Activated T-cell treated with anti-CD3 and anti-CD28 coated beads, Interleukin-2, amount 50 U/mL, for 1 hour (primary cell): ENCODE measurements around the gene RCE1.
A peak's percentile ranks its signal among the peaks of the same experiment; 100 is the strongest.

Source experiments
- DNase-seq: peaks from one replicate; pipeline ENCODE4 v3.0.0-alpha.2; 2020

RCE1 gene

GRCh38 chr11:66870616-66871520, 27.6 kb downstream of the RCE1 start:
- no peak for DNase-seq

DNA sequence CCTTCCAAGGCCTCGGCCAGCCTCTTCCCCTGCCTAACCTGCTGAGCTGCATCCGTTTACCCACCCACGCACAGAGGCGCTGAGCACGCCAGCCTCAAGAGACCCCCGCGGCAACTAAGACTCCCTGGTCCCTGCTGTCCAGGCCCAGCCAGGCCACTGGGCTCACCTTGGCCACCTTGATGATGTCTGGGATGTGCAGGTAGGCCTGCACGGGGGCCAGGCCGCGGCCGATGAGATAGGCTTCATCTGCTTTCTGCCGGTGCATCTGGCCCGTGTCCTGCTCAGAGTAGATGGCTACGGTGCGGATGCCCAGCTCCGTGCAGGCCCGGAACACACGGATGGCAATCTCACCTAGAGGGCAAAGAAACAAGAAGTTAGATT, 28.3 kb downstream of the RCE1 start:
- no peak for DNase-seq

GRCh38 chr11:66874232-66874631, 31.0 kb downstream of the RCE1 start:
- no peak for DNase-seq

- no peak for DNase-seq
Observed at GRCh38 chr11:66875378-66875777, 32.1 kb downstream of the RCE1 start.

DNA sequence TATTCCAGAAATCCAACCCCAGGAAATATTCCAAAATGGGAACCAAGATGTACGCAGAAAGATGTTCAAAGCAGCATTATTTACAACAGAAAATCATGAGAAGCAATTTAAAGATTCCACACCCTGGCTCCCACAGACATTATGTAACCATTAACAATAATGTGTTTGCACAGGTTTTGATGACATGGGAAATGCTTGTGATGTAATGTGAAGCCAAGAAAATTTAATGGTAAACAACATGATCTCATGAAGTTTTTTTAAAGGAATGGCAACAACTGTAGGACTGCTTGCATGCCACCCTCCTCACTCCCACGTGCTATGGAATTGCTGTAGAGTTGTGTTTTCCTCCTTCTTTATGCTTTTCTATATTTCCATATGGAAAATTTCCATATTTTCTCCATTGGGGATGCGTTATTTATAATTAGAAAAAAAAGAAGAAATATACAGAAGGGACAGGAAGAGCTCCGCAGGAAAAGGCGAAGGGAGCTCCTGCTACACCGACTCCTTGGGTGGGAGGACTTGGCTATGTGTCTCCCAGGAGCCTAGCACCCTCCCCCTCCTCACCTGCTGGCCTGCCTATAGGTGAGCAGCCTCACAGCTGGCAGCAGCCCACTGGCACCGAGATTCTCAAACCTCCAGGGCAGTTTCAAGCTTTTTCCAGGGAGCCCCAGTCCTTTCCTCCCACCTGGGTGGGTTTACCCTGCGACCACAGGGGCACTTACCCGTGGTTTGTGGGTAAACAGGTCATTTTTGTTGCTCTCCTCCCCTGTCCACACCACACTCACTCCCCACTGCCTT, 34.5 kb downstream of the RCE1 start:
- DNase-seq = no peak

GRCh38 chr11:66878474-66878873, 35.2 kb downstream of the RCE1 start:
- no peak for DNase-seq

DNA sequence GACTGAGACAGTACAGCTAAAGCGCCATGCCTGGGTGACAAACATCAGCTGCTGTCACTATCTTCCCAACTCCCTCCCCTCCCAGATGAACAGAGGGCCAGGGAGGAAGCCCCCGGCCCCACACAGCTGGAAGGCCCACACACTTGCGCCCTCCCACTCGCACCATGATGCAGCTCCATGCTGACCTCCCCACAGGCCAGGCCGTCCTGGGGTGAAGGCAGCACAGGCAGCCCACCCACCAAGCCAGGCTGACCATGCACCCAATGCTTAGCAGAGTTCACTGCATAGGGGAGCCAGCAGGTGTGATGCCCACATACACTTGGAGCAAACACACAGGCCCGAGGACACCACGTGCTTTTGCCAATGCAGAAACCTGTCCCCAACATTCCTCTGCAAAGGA, 35.8 kb downstream of the RCE1 start:
- DNase-seq = no peak

- no peak for DNase-seq
Observed at GRCh38 chr11:66879583-66879982, 36.3 kb downstream of the RCE1 start.

DNA sequence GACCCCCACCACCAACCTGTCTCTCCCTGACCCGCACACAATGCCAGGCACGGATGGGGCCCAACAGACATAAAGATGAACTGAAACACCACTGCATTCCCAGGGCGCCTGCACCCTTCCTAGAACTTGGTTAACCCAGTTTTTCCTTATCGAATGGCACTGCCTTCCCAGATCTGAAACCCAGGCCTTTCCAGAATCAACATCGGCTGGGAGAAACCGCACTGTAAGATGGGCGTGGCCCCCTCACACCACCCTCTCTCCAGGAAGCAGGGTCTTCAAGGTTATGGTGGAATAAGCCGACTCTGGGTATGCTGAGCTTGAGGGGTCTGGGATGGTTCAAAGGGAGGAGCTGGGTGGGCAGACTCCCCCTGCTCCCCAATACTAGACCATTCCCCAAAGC, 36.8 kb downstream of the RCE1 start:
- DNase-seq = no peak

- no peak for DNase-seq
Observed at GRCh38 chr11:66880496-66881450, 37.5 kb downstream of the RCE1 start.

DNA sequence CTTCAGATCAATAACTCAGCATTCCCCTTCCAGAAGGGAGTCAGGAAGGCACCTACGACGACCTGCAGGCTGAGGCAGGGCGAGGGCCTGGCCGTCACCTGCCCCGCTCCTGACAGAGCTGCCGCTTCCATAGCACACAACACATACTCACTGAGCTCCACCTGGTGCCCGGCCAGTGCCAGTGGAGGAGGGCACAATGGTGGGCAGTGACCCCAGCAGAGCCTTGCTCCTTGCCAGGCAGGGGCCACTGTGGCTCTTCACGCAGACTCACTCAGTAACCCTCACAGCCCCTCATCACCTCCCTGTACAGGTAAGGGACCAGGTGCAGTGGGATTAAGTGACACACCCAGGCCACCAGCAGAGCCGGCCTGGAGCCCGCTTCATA, 38.2 kb downstream of the RCE1 start:
- DNase-seq = no peak

DNA sequence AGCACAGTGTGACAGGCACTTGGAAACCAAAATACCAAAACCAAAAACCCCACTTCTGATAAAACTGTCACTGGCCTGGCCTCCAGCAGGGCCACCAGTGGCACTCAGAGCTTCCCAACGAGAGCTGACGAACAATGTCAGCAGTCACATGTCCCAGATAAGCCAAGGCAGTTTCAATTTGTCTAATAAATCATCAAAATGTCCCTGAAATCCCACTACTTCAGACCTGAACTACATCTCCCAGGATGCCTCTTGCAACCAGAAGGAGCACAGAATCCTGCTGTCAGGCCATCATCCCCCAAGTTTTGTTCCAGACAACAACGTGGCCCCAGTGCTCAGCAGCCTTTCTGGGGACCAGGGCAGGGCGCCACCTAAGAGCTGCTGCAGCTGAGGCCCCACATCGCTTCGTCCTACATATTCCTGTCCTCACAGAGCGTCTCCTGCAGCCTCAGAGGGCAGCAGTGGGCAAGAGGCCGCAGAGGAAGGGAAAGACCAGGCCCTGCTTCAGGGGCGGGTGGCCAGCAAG, 38.7 kb downstream of the RCE1 start:
- DNase-seq = no peak

DNA sequence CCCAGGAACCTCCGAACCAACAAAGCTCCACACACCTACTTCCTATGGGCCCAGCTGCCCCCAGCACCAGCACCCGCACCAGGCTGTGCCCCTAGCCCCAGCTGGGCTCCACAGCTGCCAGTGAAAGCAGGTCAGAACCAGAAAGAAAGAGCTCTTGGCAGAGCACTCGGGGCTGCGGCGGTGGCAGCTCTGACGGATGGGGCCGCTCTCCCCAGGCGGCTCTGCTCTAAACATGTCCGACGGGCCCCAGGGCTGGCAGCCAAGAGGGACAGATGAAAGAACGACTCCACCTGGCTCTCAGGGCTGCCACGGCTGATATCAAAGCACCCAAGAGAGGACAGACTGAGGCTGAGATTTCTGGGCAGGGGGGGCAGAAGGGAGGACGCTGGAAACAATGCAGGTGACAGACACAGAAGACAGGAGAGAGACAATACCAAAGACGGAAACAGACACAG, 39.3 kb downstream of the RCE1 start:
- DNase-seq = no peak

DNA sequence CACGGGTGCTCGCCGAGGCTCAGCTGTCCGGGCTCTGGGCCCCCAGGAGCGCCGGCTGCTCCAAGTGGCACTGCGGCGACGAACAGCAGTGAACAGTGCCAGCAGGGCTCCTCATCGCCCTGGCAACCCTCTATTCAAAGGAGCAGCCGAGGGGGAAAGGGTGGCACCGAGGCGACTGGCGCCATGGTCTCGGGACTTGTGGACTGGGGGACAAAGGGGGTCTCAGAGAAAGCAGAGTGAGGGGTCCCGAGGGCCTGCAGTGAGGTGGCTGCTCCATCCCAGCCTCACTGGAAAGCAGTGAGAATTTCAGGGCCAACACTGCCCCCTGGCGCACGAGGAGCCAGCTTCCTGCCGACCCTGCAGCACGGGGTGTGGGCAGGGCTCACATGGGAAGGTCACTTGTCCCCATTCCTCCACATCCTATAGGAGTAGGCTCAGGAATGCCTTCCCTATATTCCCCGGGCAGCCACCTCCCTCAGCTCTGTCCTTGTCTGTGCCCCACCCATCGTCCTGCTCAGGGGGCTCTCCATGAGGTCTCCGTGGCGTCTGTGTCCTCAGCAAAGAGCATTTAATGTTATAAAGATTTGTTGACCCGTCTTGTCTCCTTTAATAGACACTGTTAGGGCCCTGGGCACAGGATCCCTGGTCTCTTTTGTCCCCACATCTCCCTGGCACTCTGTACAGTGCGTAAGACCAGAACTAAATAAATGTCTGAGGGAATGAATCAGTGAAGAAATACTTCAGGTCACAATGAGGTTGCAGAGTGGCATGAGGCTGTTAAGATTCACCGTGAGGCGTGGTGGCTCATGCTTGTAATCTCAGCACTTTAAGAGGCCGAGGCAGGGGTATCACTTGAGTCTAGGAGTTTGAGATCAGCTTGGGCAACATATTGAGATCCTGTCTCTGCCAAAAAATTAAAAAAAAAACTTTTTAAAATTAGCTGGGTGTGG, 40.0 kb downstream of the RCE1 start:
- peak; percentile 62 for DNase-seq

- no peak for DNase-seq
Observed at GRCh38 chr11:66884443-66884842, 41.2 kb downstream of the RCE1 start.

DNA sequence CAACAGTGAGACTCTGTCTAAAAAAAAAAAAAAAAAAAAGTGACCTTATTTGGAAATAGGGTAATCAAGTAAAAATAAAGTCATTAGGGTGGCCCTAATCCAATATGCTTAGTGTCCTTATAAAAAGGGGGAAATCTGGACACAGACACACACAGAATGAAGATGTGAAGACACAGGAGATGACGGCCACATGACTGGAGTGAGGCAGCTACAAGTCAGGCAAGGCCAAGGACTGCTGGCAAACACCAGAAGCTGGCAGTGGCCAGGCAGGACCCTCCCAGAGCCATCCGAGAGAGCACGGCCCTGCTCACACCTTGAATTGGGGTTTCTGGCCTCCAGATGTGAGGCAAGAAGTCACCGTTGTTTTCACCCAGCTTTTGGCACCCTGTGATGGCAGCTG, 42.2 kb downstream of the RCE1 start:
- no peak for DNase-seq

GRCh38 chr11:66885950-66886440, 42.8 kb downstream of the RCE1 start:
- DNase-seq = no peak

- no peak for DNase-seq
Observed at GRCh38 chr11:66886671-66887221, 43.5 kb downstream of the RCE1 start.

DNA sequence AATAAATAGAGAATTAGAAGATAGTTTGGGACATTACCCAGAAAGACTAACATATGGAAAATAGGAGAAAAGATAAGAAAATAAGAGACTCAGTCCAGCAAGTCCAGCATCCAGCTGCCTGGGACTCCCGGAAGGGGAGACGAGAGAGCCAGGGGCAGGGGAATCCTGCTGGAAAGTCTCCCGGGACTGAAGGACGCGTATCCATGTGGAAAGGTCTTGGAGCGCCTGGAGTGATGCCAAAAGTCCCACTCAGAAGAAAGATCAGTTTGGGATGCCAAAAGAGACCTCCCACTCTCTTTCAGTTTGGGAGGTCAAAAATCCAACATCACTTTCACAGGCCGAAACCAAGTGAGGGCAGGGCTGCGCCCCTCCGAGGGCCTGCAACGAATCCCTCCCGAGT, 44.3 kb downstream of the RCE1 start:
- no peak for DNase-seq

DNA sequence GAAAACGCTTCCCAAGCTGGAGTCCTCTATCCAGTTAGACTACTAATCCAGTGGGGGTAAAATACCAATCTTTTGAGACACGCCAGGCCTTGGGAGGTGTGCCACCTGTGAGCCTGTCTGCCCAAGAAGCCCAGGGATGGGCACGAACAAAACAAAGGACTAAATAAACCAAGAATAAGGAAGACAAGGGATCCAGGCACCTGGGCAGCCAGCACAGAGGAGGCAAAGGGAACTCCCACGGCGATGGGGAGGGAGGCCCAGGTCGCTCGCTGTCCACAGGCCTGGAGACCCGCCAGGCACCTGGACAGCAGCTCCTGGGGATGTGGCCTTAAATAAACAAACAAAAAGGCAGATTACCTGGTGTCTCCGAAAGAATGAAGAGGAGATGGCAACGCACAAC, 45.0 kb downstream of the RCE1 start:
- no peak for DNase-seq

- DNase-seq = no peak
Observed at GRCh38 chr11:66889960-66890359, 46.7 kb downstream of the RCE1 start.
